Measurements from ENCODE around the gene BRI3. TPM values are rescaled to one million over a fixed set of nuclear protein-coding genes. Genes with fewer than 3 reads are reported as not detected.

BRI3 gene
- total and polyA plus RNA-seq, 2 of the 13 experiments (the other 11 are each of a cell fraction or from before 2014, with no cell fraction given), result 54.0 to 103 TPM

DNA sequence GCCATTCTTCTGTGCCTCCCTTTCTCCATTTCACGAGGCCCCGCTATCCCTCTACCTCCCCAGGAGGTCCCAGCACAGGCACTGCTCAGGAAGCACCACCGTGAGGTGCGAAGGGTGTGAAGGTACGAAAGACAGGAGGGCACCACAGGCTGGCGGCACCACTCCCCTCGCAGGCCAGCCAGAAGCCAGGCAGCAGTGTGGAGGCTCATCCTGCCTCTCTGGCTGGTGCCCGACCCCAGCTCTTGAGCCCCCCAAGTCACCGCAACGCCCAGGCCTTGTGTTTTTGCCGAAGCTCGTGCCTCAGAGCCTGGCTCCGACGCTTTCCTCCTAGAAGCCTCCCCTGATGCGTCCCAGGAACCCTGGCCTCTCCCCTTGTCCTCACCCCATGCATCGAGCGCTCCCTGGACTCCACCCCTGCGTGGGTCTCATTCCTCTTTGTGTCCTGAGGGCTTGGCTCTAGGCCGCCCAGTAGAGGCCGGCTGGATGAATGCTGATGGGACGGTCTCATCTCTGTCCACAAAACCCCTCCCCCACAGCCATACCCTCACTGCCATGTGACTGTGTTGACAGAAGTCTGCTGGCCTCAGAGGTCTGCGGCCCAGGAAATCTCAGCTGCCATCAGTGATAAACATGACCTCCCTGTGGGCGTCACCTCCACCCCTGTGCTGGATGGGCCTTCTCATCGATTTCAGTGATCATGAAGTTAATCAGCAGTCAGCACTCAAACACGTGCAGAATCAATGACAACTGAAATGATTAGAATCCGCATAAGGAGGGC is 19.3 kb downstream of the BRI3 start (continued):
- TF ChIP-seq, protein P1, sequence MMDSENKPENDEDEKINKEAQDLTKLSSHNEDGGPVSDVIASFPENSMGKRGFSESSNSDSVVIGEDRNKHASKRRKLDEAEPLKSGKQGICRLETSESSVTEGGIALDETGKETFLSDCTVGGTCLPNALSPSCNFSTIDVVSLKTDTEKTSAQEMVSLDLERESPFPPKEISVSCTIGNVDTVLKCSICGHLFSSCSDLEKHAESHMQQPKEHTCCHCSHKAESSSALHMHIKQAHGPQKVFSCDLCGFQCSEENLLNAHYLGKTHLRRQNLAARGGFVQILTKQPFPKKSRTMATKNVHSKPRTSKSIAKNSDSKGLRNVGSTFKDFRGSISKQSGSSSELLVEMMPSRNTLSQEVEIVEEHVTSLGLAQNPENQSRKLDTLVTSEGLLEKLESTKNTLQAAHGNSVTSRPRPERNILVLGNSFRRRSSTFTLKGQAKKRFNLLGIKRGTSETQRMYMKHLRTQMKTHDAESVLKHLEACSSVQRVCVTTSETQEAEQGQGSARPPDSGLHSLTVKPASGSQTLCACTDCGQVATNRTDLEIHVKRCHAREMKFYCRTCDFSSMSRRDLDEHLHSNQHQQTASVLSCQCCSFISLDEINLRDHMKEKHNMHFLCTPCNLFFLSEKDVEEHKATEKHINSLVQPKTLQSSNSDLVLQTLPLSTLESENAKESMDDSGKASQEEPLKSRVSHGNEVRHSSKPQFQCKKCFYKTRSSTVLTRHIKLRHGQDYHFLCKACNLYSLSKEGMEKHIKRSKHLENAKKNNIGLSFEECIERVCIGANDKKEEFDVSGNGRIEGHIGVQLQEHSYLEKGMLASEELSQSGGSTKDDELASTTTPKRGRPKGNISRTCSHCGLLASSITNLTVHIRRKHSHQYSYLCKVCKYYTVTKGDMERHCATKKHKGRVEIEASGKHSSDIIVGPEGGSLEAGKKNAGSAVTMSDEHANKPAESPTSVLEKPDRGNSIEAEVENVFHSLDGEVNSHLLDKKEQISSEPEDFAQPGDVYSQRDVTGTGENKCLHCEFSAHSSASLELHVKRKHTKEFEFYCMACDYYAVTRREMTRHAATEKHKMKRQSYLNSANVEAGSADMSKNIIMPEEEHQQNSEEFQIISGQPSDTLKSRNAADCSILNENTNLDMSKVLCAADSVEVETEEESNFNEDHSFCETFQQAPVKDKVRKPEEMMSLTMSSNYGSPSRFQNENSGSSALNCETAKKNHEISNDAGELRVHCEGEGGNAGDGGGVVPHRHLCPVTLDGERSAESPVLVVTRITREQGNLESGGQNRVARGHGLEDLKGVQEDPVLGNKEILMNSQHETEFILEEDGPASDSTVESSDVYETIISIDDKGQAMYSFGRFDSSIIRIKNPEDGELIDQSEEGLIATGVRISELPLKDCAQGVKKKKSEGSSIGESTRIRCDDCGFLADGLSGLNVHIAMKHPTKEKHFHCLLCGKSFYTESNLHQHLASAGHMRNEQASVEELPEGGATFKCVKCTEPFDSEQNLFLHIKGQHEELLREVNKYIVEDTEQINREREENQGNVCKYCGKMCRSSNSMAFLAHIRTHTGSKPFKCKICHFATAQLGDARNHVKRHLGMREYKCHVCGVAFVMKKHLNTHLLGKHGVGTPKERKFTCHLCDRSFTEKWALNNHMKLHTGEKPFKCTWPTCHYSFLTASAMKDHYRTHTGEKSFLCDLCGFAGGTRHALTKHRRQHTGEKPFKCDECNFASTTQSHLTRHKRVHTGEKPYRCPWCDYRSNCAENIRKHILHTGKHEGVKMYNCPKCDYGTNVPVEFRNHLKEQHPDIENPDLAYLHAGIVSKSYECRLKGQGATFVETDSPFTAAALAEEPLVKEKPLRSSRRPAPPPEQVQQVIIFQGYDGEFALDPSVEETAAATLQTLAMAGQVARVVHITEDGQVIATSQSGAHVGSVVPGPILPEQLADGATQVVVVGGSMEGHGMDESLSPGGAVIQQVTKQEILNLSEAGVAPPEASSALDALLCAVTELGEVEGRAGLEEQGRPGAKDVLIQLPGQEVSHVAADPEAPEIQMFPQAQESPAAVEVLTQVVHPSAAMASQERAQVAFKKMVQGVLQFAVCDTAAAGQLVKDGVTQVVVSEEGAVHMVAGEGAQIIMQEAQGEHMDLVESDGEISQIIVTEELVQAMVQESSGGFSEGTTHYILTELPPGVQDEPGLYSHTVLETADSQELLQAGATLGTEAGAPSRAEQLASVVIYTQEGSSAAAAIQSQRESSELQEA (CRISPR knock-in tag; IDR thresholded peaks at IDR 0.05; ENCODE audit: not compliant biosample characterization), result no peak
- TF ChIP-seq MBD4 (IDR thresholded peaks at IDR 0.05; ENCODE audit: borderline replicate concordance, low read length) (no peak), SMAD3 (CRISPR knock-in tag; IDR thresholded peaks at IDR 0.05) (peak; percentile 84; the same call in 1 of the 2 replicates), CEBPG (CRISPR knock-in tag; IDR thresholded peaks at IDR 0.05) (no peak), ELF1 (CRISPR knock-in tag; IDR thresholded peaks at IDR 0.05) (0 out of 2 replicates have a peak, but pooled peaks have one; percentile 27), PRMT3 (CRISPR knock-in tag; IDR thresholded peaks at IDR 0.05; ENCODE audit: borderline replicate concordance, low read depth) (no peak), CREBL2 (CRISPR knock-in tag; IDR thresholded peaks at IDR 0.05; ENCODE audit: borderline replicate concordance) (no peak), FOXA1 (IDR thresholded peaks at IDR 0.05) (no peak), FOXA1 (CRISPR knock-in tag; IDR thresholded peaks at IDR 0.05) (peak; percentile 92), NR0B2 (CRISPR knock-in tag; IDR thresholded peaks at IDR 0.05) (no peak), HOXD1 (CRISPR knock-in tag; IDR thresholded peaks at IDR 0.05) (no peak), ZFYVE20 (CRISPR knock-in tag; IDR thresholded peaks at IDR 0.05; ENCODE audit: borderline replicate concordance, low read depth) (no peak), TBX2 (CRISPR knock-in tag; IDR thresholded peaks at IDR 0.05; ENCODE audit: borderline replicate concordance) (peak; percentile 75)
- TF ChIP-seq, protein P2, sequence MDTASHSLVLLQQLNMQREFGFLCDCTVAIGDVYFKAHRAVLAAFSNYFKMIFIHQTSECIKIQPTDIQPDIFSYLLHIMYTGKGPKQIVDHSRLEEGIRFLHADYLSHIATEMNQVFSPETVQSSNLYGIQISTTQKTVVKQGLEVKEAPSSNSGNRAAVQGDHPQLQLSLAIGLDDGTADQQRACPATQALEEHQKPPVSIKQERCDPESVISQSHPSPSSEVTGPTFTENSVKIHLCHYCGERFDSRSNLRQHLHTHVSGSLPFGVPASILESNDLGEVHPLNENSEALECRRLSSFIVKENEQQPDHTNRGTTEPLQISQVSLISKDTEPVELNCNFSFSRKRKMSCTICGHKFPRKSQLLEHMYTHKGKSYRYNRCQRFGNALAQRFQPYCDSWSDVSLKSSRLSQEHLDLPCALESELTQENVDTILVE (CRISPR knock-in tag; IDR thresholded peaks at IDR 0.05), result no peak
- TF ChIP-seq, protein P3, sequence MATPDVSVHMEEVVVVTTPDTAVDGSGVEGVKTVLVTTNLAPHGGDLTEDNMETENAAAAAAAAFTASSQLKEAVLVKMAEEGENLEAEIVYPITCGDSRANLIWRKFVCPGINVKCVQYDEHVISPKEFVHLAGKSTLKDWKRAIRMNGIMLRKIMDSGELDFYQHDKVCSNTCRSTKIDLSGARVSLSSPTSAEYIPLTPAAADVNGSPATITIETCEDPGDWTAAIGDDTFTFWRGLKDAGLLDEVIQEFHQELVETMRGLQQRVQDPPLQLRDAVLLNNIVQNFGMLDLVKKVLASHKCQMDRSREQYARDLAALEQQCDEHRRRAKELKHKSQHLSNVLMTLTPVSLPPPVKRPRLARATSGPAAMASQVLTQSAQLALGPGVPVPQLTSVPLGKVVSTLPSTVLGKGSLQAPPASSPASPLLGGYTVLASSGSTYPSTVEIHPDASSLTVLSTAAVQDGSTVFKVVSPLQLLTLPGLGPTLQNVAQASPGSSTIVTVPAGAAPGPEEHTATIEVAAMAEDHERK (CRISPR knock-in tag; IDR thresholded peaks at IDR 0.05; ENCODE audit: low read depth), result no peak
- TF ChIP-seq, protein P4, sequence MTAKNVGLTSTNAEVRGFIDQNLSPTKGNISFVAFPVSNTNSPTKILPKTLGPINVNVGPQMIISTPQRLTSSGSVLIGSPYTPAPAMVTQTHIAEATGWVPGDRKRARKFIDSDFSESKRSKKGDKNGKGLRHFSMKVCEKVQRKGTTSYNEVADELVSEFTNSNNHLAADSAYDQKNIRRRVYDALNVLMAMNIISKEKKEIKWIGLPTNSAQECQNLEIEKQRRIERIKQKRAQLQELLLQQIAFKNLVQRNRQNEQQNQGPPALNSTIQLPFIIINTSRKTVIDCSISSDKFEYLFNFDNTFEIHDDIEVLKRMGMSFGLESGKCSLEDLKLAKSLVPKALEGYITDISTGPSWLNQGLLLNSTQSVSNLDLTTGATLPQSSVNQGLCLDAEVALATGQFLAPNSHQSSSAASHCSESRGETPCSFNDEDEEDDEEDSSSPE (CRISPR knock-in tag; IDR thresholded peaks at IDR 0.05), result 0 out of 2 replicates have a peak, but pooled peaks have one; percentile 37
